ENCODE data around the gene INPP5K.

INPP5K gene

DNA sequence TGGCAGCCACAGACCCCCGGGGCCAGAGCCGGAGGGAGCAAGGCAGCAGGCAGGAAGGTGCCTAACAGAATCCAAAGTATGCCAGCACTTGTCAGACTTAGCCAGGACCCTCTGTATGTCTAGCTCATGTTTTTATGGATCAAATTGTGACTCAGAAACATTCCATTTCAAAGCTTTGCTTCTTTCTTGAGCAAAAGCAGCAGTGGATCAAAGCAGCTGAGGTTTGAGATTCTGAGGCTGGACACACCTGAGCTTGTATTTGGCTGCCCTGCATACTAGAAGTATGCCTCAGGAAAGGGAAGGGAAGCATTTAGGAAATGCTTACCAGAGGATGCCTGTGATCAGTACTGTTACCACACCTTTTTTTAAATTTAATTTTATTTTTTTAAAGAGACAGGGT, 18.2 kb downstream of the INPP5K start:
- peaks cover 26% of the 10 kb centered on the region for H3K36me3 ChIP-seq (ENCODE audit: insufficient read depth, low read length)
- no peak overlapping the region for H3K27ac ChIP-seq (ENCODE audit: low read depth, low read length)
- peaks cover 35% of the 10 kb centered on the region for H3K4me1 ChIP-seq (ENCODE audit: insufficient read depth, low read length)
- H3K27me3 ChIP-seq (ENCODE audit: control insufficient read depth in 1 of 2, insufficient read depth in 2 of 2, low read length in 2 of 2), result no peaks in the 10 kb centered on the region
- no peak overlapping the region for H3K9ac ChIP-seq (ENCODE audit: low read length)
- H3K9me3 ChIP-seq (ENCODE audit: low read length), result no peaks in the 10 kb centered on the region
- H3K4me3 ChIP-seq (ENCODE audit: low read depth in 1 of 2, low read length in 2 of 2), result no peak overlapping the region

DNA sequence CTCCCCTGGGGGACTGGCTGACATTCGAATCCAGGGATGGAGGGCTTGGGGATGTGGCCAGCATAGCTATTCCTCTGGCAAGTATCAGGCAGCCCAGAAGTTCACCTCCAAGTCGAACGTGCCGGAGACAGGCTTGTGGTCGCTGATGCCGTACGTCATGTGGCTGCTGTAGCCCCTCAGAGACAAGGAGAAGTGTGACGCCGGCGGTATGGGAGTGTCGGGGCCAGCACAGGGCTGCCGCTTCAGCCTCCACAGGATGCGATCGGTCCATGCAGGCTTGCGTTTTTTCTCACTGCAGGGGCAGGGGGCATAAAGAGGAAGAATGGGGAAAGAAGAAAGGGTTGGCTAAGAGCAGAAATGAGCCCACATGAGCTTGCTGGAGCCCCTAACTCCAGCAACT, 18.6 kb downstream of the INPP5K start:
- Histone ChIP-seq H3K4me3 (ENCODE audit: low read depth in 1 of 2, low read length in 2 of 2) (no peak overlapping the region), H3K9ac (ENCODE audit: low read length) (no peak overlapping the region), H3K27ac (ENCODE audit: low read depth, low read length) (no peak overlapping the region), H3K27me3 (ENCODE audit: control insufficient read depth in 1 of 2, insufficient read depth in 2 of 2, low read length in 2 of 2) (no peaks in the 10 kb centered on the region), H3K36me3 (ENCODE audit: insufficient read depth, low read length) (peaks cover 26% of the 10 kb centered on the region), H3K4me1 (ENCODE audit: insufficient read depth, low read length) (peaks cover 39% of the 10 kb centered on the region), H3K9me3 (ENCODE audit: low read length) (no peaks in the 10 kb centered on the region)

DNA sequence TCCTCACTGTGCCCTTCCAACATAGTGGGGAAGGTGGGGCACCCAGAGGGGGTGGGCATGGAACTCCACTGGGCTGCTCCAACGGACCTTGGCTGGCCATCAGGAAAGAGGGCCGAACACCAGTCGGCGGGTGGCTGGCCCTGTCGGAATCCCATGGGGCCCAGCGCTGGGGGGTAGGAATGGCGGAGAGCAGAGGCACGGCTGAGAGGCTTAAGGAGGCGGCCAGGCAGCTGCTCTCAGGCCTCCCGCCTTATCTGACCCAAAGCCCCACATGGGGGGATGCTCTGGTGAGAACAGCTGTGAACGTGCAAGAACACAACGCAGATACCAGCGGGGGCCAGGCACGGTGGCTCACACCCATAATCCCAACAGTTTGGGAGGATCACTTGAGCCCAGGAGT, 19.5 kb downstream of the INPP5K start:
- Histone ChIP-seq H3K9ac (ENCODE audit: low read length) (no peak overlapping the region), H3K36me3 (ENCODE audit: insufficient read depth, low read length) (peaks cover 26% of the 10 kb centered on the region), H3K4me1 (ENCODE audit: insufficient read depth, low read length) (peaks cover 49% of the 10 kb centered on the region), H3K27me3 (ENCODE audit: control insufficient read depth in 1 of 2, insufficient read depth in 2 of 2, low read length in 2 of 2) (no peaks in the 10 kb centered on the region), H3K4me3 (ENCODE audit: low read depth in 1 of 2, low read length in 2 of 2) (no peak overlapping the region), H3K27ac (ENCODE audit: low read depth, low read length) (no peak overlapping the region), H3K9me3 (ENCODE audit: low read length) (no peaks in the 10 kb centered on the region)

DNA sequence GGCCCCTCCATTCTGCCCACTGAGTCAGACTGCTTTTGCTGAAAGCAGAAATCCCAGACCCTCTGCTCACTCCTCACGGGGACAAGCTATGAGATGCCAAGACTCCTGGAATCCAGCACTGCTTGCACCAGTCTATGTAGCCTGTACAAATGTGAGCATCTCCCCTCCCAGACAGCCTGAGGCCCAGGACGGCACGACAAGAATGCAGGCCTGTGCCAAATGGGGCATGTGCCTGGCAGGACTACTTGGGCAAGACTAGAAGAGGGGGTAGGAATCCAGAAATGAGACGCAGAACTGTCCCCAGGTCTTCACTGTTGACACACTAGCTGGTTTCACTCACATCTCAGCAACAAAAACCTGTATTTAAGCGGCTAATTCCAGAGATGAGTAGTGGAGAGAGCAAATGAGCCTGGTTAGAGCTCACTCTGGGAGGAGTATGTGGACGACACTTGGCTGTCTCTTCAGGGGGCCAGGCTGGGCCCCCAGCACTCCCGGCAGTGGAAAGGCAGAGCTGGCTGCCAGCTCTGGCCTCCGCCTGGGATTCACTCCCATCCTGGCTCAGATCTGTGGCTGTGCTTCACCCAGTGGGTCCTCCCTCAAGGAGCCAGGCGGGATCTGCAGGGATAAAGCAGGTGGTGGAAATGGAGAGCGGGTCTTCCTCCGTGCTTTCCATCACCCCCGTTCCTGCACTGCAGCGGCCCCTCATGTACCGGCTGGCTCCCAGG, 21.0 kb downstream of the INPP5K start:
- peak overlapping the region; percentile 63 for H3K27ac ChIP-seq (ENCODE audit: low read depth, low read length)
- peak overlapping the region in 1 of 2 donors; percentile 39 for H3K4me3 ChIP-seq (ENCODE audit: low read depth in 1 of 2, low read length in 2 of 2)
- H3K9ac ChIP-seq (ENCODE audit: low read length), result peak overlapping the region; percentile 9
- no peaks in the 10 kb centered on the region for H3K27me3 ChIP-seq (ENCODE audit: control insufficient read depth in 1 of 2, insufficient read depth in 2 of 2, low read length in 2 of 2)
- H3K9me3 ChIP-seq (ENCODE audit: low read length), result no peaks in the 10 kb centered on the region
- peaks cover 26% of the 10 kb centered on the region for H3K36me3 ChIP-seq (ENCODE audit: insufficient read depth, low read length)
- peaks cover 54% of the 10 kb centered on the region for H3K4me1 ChIP-seq (ENCODE audit: insufficient read depth, low read length)

DNA sequence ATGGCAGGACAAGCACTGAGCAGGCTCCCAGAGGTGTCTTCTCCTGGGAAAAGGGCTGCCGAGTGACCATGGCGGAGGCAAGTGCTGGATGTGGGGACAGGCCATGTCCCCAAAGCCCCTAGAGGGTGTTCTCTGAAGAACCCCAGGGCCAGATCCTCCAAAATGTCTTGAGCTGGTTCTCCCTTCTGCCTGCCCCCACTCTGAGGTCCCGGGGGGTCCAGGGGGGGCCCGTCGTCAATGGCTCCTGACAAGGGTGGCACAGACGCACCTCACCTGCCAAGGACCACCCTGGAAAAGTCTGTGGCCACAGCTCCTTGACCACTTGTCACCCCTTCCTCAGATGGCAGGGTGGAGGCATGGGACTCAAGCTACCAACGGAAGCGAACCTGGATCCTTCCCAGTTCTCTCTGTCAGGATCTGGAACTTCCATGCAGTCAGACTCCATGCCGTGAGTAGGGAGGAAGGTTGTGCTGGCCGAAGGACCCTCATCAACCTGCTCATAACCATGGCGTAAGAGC, 21.6 kb downstream of the INPP5K start:
- peaks cover 26% of the 10 kb centered on the region for H3K36me3 ChIP-seq (ENCODE audit: insufficient read depth, low read length)
- H3K27ac ChIP-seq (ENCODE audit: low read depth, low read length), result peak overlapping the region; percentile 63
- H3K27me3 ChIP-seq (ENCODE audit: control insufficient read depth in 1 of 2, insufficient read depth in 2 of 2, low read length in 2 of 2), result no peaks in the 10 kb centered on the region
- H3K4me3 ChIP-seq (ENCODE audit: low read depth in 1 of 2, low read length in 2 of 2), result peak overlapping the region in 1 of 2 donors; percentile 39
- no peak overlapping the region for H3K9ac ChIP-seq (ENCODE audit: low read length)
- peaks cover 59% of the 10 kb centered on the region for H3K4me1 ChIP-seq (ENCODE audit: insufficient read depth, low read length)
- no peaks in the 10 kb centered on the region for H3K9me3 ChIP-seq (ENCODE audit: low read length)

DNA sequence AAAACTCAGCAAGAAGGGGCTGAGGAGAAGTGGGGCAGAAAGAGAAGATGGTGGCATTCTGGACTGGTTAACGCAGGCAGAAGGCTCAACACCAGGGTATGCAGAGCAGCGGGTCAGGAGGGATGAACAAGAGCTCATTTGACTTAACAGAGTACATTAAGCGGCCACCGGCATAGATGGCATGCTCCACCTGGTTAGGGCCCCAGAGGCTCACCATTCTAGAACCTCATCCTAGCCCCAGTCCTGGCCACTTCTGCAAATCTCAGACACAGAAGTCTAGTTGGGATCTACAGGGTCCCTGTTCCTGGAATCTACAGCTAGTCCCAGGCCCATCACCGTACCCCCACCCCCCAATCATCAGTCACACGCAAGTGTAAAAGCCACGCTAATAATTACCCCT, 22.2 kb downstream of the INPP5K start:
- Histone ChIP-seq H3K4me3 (ENCODE audit: low read depth in 1 of 2, low read length in 2 of 2) (no peak overlapping the region), H3K27me3 (ENCODE audit: control insufficient read depth in 1 of 2, insufficient read depth in 2 of 2, low read length in 2 of 2) (no peaks in the 10 kb centered on the region), H3K4me1 (ENCODE audit: insufficient read depth, low read length) (peaks cover 64% of the 10 kb centered on the region), H3K27ac (ENCODE audit: low read depth, low read length) (peak overlapping the region; percentile 63), H3K36me3 (ENCODE audit: insufficient read depth, low read length) (peaks cover 26% of the 10 kb centered on the region), H3K9ac (ENCODE audit: low read length) (no peak overlapping the region), H3K9me3 (ENCODE audit: low read length) (no peaks in the 10 kb centered on the region)

DNA sequence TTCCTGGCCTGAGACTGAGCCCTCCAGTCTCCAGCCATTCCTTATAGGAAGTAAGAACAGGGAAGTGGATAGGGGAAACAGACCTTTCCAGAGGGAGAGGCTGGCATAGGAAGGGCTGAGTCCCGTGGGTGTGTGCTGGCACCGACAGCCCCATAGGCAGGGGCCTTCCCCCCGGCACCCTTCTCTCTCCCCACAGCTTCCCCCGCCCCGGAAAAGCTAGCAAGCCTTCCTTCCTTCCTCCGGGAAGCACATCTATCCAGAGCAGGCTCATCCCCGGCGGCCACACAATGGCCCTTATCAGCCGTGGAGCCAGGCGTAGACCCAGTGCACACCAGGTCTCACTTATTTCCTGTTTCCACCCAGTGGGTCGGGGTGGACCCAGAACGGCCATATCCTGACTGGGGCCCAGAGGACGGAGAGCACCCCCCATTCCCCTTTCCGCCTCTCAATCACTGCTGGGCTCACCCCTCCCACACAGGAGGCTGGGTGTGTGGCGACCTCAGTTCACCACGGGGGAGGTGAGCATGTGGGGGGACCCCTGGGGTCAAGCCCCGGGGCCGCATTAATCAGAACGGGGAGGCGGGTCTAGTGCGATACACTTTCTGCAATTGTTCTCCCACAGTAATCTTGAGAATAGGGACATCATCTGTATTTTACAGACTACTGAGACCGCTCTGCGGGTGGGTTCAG, 23.0 kb downstream of the INPP5K start:
- Histone ChIP-seq H3K4me1 (ENCODE audit: insufficient read depth, low read length) (peaks cover 72% of the 10 kb centered on the region), H3K36me3 (ENCODE audit: insufficient read depth, low read length) (peaks cover 26% of the 10 kb centered on the region), H3K9me3 (ENCODE audit: low read length) (no peaks in the 10 kb centered on the region), H3K27me3 (ENCODE audit: control insufficient read depth in 1 of 2, insufficient read depth in 2 of 2, low read length in 2 of 2) (no peaks in the 10 kb centered on the region), H3K9ac (ENCODE audit: low read length) (no peak overlapping the region), H3K4me3 (ENCODE audit: low read depth in 1 of 2, low read length in 2 of 2) (no peak overlapping the region), H3K27ac (ENCODE audit: low read depth, low read length) (peak overlapping the region; percentile 77)

DNA sequence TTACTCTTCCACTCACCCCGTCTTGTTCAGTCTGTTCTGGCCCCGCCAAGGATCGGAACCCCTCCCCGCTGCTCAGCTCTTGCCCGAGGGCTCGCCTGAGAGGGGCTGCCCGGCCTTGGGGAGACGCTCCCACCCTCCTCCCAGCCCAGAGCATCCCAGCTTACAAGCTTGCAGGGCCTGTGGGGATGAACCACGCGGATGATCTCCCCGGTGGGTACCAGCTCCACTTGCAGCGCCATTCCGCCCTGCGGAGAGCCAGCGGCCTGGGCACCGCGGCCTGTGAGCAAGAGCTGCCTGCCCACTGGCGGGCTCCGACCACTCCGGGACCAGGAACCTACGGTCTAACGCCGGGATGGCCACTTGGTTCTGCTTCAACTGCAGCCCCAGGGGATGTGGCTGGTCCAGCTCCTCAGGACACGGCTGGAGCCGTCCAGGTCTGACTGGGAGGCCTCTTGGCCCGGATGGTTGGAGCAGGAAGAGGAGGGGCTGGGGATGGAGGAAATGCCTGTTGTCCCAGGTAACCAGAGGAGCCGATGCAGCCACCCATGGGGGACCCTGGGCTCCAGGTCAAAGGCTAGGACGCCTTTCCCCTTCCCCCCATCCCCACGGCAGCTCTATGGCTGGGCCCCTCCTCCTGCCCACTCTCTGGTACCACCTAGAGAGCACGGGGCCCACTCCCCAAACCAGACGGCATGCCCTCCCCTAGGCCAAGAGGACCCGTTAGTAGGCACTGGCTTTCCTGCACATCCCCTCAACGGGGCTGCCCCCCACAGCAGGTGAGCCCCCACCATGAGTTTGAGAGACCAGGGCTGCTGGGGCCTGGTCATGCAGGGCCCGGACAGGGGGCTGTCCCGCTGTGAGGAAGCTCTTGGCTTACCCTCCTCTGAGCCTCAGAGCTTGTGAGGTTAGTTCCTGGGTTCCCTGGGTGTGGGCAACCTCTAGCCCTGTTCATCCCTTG, 23.9 kb downstream of the INPP5K start, which contains the start of gene MYO1C:
MYO1C (minus strand) TSS at position 438 of the 958 bp plus-strand sequence; CDS start at position 239, 199 bp downstream.
- Histone ChIP-seq H3K9ac (ENCODE audit: low read length) (no peak within 1 kb of the TSS), H3K4me1 (ENCODE audit: insufficient read depth, low read length) (peaks cover 74% of the 10 kb centered on the region), H3K36me3 (ENCODE audit: insufficient read depth, low read length) (peaks cover 19% of the 10 kb centered on the region), H3K27me3 (ENCODE audit: control insufficient read depth in 1 of 2, insufficient read depth in 2 of 2, low read length in 2 of 2) (no peaks in the 10 kb centered on the region), H3K9me3 (ENCODE audit: low read length) (no peaks in the 10 kb centered on the region), H3K27ac (ENCODE audit: low read depth, low read length) (peak within 1 kb of the TSS; percentile 77), H3K4me3 (ENCODE audit: low read depth in 1 of 2, low read length in 2 of 2) (peak within 1 kb of the TSS; percentile 25 to 38)

DNA sequence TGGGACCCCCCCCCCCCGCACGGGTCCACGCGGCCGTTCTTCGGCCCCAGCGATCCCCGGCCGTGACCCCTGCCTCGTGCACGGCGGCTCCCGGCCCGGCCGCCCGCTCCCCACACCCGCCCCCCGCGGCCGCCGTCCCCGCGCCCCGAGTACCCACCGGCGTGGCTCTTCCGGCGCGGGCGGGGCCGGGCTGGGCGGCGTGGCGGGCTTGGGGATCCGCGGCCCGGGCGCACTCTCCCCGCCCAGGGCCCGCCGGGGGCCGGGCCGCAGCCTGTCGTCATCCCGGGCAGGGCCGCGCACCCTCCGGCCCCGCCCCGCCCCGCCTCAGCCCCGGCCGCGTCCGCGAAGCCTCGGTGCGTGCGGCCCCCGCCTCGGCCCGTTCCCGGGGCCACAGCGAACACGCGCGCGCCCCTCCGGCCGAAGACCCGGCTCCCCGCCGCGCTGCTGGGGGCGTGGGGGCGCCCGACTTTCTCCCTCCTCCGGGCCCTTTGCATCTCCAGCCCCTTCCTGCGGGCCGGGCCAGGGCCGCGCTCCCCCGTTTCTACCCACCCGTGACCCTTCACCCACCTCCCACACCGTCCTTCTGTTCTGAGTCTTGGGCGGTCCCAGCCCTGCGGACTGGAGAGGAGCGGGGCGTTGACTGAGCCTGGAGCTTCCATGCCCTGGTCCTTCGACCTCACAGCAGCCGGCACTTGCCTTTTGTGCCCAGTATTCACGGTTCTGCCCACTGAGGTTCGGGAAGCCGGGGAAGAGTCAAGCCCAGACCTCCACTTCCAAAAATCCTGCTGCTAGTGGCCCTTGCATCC, 24.8 kb downstream of the INPP5K start:
- Histone ChIP-seq H3K27me3 (ENCODE audit: control insufficient read depth in 1 of 2, insufficient read depth in 2 of 2, low read length in 2 of 2) (no peaks in the 10 kb centered on the region), H3K27ac (ENCODE audit: low read depth, low read length) (peak overlapping the region; percentile 80), H3K4me3 (ENCODE audit: low read depth in 1 of 2, low read length in 2 of 2) (peak overlapping the region; percentile 56 to 60), H3K36me3 (ENCODE audit: insufficient read depth, low read length) (peaks cover 10% of the 10 kb centered on the region), H3K9ac (ENCODE audit: low read length) (no peak overlapping the region), H3K9me3 (ENCODE audit: low read length) (no peaks in the 10 kb centered on the region), H3K4me1 (ENCODE audit: insufficient read depth, low read length) (peaks cover 73% of the 10 kb centered on the region)

DNA sequence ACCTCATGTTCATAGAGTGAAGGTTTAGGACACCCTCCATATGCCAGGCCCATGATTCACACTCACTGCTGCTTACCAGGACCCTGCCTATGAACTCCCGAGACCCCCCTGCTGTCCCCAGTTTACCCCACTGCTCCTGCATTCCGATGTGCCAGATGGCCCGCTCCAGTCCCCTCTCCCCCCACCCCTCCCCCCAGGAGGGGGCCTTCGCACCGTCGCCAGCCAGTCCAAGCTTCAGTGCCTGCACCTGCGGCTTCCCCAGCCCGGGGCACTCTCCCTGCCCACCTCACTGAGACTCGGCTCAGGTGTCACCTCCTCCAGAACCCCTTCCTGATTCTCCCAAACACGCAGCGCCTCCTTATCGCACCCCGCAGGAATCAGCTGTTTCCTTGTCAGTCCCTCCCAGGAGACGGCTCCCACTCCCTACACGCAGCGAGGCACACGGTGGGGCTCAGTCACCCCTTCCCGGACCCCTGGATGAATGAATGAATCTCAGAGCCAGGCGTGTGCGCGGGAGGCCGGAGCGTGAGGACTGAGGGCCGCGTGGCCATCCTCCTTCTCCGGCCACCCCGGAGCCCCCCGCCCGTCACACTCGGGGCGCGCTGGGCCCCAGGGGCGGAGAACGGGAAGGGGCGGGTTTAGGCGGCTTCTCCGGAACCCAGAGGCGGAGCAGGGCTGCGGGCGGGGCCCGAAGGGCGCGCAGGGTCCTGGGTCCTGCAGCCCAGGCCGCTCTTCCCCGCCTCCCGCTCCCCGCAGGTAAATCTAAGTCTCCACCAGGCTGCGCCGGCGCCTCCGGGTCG, 25.6 kb downstream of the INPP5K start:
- Histone ChIP-seq H3K4me1 (ENCODE audit: insufficient read depth, low read length) (peaks cover 69% of the 10 kb centered on the region), H3K9me3 (ENCODE audit: low read length) (no peaks in the 10 kb centered on the region), H3K27me3 (ENCODE audit: control insufficient read depth in 1 of 2, insufficient read depth in 2 of 2, low read length in 2 of 2) (no peaks in the 10 kb centered on the region), H3K36me3 (ENCODE audit: insufficient read depth, low read length) (peaks cover 2% of the 10 kb centered on the region), H3K27ac (ENCODE audit: low read depth, low read length) (peak overlapping the region; percentile 80), H3K4me3 (ENCODE audit: low read depth in 1 of 2, low read length in 2 of 2) (peak overlapping the region; percentile 56 to 60), H3K9ac (ENCODE audit: low read length) (no peak overlapping the region)
